K562 (cell line): ENCODE measurements around the gene LRRC58. TPM values are rescaled to one million over a fixed set of nuclear protein-coding genes. Genes with fewer than 3 reads are reported as not detected.

Source experiments
- BDP1 ChIP-seq: IDR thresholded peaks from 3 replicates; pipeline ENCODE4 v1.6.1; 2011; ENCODE audit not compliant: insufficient read length, insufficient read depth
- FUS ChIP-seq: fragments of 200-400 bp; formaldehyde crosslinking; optimal IDR thresholded peaks from 2 replicates; pipeline ENCODE3; 2017; ENCODE audit warnings: low read depth, low read length
- HDAC2 ChIP-seq: fragments of 450-650 bp; IDR thresholded peaks from 2 replicates; pipeline ENCODE4 v1.6.1; 2016; ENCODE audit warnings: mild to moderate bottlenecking
- HNRNPUL1 ChIP-seq: fragments of 200-400 bp; formaldehyde crosslinking; IDR thresholded peaks from 2 replicates; pipeline ENCODE4 v1.6.1; 2017; ENCODE audit warnings: low read length
- MYBL2 ChIP-seq, 2 experiments: fragments of 450-650 bp in 1 of 2; sonication (generic) in 1 of 2; formaldehyde crosslinking in 1 of 2; IDR thresholded peaks; 2 replicates each; pipeline versions ENCODE4 v1.6.1 to v1.8.1; 2017 to 2022; ENCODE audit warnings: borderline replicate concordance in 1 of 2, inconsistent platforms in 1 of 2, low read depth in 1 of 2, mild to moderate bottlenecking in 1 of 2, missing genetic modification reagents in 1 of 2, moderate library complexity in 1 of 2
- STAT5B ChIP-seq: fragments of 250-450 bp; sonication (Bioruptor Pico); IDR thresholded peaks from 2 replicates; pipeline ENCODE4 v1.8.0; 2021; ENCODE audit warnings: mild to moderate bottlenecking, inconsistent platforms
- polyA plus RNA-seq, 8 experiments: library from polyadenylated mRNA; depleted of rRNA in 4 of 8; stranded (reverse) in 5 of 8; unstranded in 3 of 8; fragments of >200 nt; fragmentation: Nextera tagmentation in 2 of 8; fragmentation: Illumina TruSeq in 1 of 8; extraction: Ambion mirVana in 2 of 8; extraction: Trizol in 1 of 8; gene quantifications; 2 replicates each; pipeline versions ENCODE4 v1.2.1 to v1.2.3, GENCODE V29; 2011 to 2014; ENCODE audit warnings: inconsistent platforms in 1 of 8, missing spikeins in 1 of 8
- total RNA-seq, 7 experiments: library from RNA; depleted of rRNA in 6 of 7; stranded (reverse); fragments of >200 nt in 6 of 7; fragmentation: Illumina TruSeq in 2 of 7; extraction: Trizol in 2 of 7; gene quantifications; 2 replicates each; pipeline versions ENCODE4 v1.2.1 to v1.2.3, GENCODE V29; 2011 to 2021; ENCODE audit warnings: low replicate concordance in 1 of 7
- TF ChIP-seq, protein P1 (sequence below): fragments of 450-650 bp; IDR thresholded peaks from 2 replicates; pipeline ENCODE4 v1.6.1; 2014; ENCODE audit warnings: low read depth, mild to moderate bottlenecking, moderate library complexity, borderline replicate concordance
- TF ChIP-seq, protein P2 (sequence below): fragments of 450-650 bp; IDR thresholded peaks from 2 replicates; pipeline ENCODE4 v1.6.1; 2016; ENCODE audit warnings: borderline replicate concordance
- TF ChIP-seq, protein P3 (sequence below): sonication (generic); formaldehyde crosslinking; IDR thresholded peaks from 2 replicates; pipeline ENCODE4 v1.8.0; 2022; ENCODE audit warnings: mild to moderate bottlenecking, missing genetic modification reagents
- TF ChIP-seq, protein P4 (sequence below): fragments of 250-450 bp; sonication (Bioruptor Pico); IDR thresholded peaks from 2 replicates; pipeline ENCODE4 v1.8.0; 2021; ENCODE audit warnings: moderate library complexity, mild to moderate bottlenecking, inconsistent platforms
- TF ChIP-seq, protein P5 (sequence below), 2 experiments: fragments of 450-650 bp; formaldehyde crosslinking in 1 of 2; IDR thresholded peaks; 2 replicates each; pipeline versions ENCODE4 v1.4.0 to v1.6.1; 2014 to 2020; ENCODE audit warnings: mild to moderate bottlenecking in 2 of 2, borderline replicate concordance in 1 of 2, low read depth in 1 of 2

Gene LRRC58
- total and polyA plus RNA-seq, 9 of the 15 experiments (the other 6 are each of a cell fraction or from before 2014, with no cell fraction given) = 5.6 to 26.6 (median 14.8) TPM

DNA sequence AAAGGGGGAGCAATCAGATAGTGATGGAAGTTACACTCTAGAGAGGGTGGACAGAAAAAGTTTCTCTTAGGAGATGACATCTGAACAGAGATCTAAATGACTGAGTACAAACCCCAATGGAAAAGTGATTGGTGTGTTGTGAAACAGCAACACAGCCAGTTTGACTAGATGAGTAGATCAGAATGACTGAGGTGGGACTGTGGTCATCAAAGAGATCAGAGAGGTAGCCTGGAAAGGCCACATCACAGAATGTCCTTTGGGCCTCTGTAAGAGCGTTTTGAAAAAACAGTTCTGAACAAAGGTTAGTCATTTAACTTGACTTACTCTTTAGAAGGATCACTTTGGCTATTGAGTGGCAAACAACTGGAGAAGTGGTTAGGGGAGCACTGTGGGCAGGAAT lies 10.6 kb downstream of the LRRC58 start (continued):
- TF ChIP-seq, protein P1, sequence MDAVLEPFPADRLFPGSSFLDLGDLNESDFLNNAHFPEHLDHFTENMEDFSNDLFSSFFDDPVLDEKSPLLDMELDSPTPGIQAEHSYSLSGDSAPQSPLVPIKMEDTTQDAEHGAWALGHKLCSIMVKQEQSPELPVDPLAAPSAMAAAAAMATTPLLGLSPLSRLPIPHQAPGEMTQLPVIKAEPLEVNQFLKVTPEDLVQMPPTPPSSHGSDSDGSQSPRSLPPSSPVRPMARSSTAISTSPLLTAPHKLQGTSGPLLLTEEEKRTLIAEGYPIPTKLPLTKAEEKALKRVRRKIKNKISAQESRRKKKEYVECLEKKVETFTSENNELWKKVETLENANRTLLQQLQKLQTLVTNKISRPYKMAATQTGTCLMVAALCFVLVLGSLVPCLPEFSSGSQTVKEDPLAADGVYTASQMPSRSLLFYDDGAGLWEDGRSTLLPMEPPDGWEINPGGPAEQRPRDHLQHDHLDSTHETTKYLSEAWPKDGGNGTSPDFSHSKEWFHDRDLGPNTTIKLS = no peak
- TF ChIP-seq BDP1 (no peak), HNRNPUL1 (no peak), MYBL2 (IDR thresholded peaks at IDR 0.05; ENCODE audit: low read depth) (no peak), MYBL2 (CRISPR knock-in tag; IDR thresholded peaks at IDR 0.05; ENCODE audit: borderline replicate concordance) (no peak), HDAC2 (no peak), STAT5B (no peak), FUS (no peak)
- TF ChIP-seq, protein P2, sequence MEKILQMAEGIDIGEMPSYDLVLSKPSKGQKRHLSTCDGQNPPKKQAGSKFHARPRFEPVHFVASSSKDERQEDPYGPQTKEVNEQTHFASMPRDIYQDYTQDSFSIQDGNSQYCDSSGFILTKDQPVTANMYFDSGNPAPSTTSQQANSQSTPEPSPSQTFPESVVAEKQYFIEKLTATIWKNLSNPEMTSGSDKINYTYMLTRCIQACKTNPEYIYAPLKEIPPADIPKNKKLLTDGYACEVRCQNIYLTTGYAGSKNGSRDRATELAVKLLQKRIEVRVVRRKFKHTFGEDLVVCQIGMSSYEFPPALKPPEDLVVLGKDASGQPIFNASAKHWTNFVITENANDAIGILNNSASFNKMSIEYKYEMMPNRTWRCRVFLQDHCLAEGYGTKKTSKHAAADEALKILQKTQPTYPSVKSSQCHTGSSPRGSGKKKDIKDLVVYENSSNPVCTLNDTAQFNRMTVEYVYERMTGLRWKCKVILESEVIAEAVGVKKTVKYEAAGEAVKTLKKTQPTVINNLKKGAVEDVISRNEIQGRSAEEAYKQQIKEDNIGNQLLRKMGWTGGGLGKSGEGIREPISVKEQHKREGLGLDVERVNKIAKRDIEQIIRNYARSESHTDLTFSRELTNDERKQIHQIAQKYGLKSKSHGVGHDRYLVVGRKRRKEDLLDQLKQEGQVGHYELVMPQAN = no peak
- TF ChIP-seq, protein P3, sequence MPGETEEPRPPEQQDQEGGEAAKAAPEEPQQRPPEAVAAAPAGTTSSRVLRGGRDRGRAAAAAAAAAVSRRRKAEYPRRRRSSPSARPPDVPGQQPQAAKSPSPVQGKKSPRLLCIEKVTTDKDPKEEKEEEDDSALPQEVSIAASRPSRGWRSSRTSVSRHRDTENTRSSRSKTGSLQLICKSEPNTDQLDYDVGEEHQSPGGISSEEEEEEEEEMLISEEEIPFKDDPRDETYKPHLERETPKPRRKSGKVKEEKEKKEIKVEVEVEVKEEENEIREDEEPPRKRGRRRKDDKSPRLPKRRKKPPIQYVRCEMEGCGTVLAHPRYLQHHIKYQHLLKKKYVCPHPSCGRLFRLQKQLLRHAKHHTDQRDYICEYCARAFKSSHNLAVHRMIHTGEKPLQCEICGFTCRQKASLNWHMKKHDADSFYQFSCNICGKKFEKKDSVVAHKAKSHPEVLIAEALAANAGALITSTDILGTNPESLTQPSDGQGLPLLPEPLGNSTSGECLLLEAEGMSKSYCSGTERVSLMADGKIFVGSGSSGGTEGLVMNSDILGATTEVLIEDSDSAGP (CRISPR knock-in tag) = no peak
- TF ChIP-seq, protein P4, sequence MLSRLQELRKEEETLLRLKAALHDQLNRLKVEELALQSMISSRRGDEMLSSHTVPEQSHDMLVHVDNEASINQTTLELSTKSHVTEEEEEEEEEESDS (CRISPR knock-in tag) = no peak
- TF ChIP-seq, protein P5, sequence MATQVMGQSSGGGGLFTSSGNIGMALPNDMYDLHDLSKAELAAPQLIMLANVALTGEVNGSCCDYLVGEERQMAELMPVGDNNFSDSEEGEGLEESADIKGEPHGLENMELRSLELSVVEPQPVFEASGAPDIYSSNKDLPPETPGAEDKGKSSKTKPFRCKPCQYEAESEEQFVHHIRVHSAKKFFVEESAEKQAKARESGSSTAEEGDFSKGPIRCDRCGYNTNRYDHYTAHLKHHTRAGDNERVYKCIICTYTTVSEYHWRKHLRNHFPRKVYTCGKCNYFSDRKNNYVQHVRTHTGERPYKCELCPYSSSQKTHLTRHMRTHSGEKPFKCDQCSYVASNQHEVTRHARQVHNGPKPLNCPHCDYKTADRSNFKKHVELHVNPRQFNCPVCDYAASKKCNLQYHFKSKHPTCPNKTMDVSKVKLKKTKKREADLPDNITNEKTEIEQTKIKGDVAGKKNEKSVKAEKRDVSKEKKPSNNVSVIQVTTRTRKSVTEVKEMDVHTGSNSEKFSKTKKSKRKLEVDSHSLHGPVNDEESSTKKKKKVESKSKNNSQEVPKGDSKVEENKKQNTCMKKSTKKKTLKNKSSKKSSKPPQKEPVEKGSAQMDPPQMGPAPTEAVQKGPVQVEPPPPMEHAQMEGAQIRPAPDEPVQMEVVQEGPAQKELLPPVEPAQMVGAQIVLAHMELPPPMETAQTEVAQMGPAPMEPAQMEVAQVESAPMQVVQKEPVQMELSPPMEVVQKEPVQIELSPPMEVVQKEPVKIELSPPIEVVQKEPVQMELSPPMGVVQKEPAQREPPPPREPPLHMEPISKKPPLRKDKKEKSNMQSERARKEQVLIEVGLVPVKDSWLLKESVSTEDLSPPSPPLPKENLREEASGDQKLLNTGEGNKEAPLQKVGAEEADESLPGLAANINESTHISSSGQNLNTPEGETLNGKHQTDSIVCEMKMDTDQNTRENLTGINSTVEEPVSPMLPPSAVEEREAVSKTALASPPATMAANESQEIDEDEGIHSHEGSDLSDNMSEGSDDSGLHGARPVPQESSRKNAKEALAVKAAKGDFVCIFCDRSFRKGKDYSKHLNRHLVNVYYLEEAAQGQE (IDR thresholded peaks at IDR 0.05; ENCODE audit: borderline replicate concordance) = no peak
- TF ChIP-seq, protein P5 (CRISPR knock-in tag; IDR thresholded peaks at IDR 0.05; ENCODE audit: low read depth) = no peak
